IgD-negative memory B cell (primary cell): ENCODE results near the gene PLD2. TPM values are rescaled to one million over a fixed set of nuclear protein-coding genes. Genes with fewer than 3 reads are reported as not detected.
A peak's percentile ranks its signal among the peaks of the same experiment; 100 is the strongest.
"Not testable (repeated sequence)": the region's sequence is repeated elsewhere in the genome, so short reads cannot be mapped to it uniquely, and the experiment has no call there.

Source experiments
- H3K27ac Mint-ChIP-seq, 3 donors: one replicate each; pipeline ENCODE4 v1.8.0; 2020 to 2022; ENCODE audit warnings: mild to moderate bottlenecking in 3 of 3, mixed read lengths in 3 of 3, moderate library complexity in 1 of 3
- H3K27me3 Mint-ChIP-seq: one replicate; pipeline ENCODE4 v1.8.0; 2021; ENCODE audit warnings: mixed read lengths
- H3K36me3 Mint-ChIP-seq: one replicate; pipeline ENCODE4 v1.8.0; 2020; ENCODE audit warnings: mild to moderate bottlenecking, mixed read lengths
- H3K4me1 Mint-ChIP-seq, 3 donors: one replicate each; pipeline ENCODE4 v1.8.0; 2020 to 2022; ENCODE audit warnings: mixed read lengths in 3 of 3, mild to moderate bottlenecking in 1 of 3
- H3K4me3 Mint-ChIP-seq, 4 donors: one replicate each; pipeline ENCODE4 v1.8.0; 2020 to 2022; ENCODE audit warnings: mild to moderate bottlenecking in 4 of 4, mixed read lengths in 4 of 4, moderate library complexity in 3 of 4
- H3K9me3 Mint-ChIP-seq, 3 donors: one replicate each; pipeline ENCODE4 v1.8.0; 2020 to 2021; ENCODE audit warnings: mixed read lengths in 3 of 3, mild to moderate bottlenecking in 1 of 3
- polyA plus RNA-seq: library from polyadenylated mRNA; unstranded; fragments of 300-500 nt; fragmentation: Illumina TruSeq; gene quantifications from one replicate; pipeline ENCODE4 v1.2.3, GENCODE V29; 2021

The PLD2 gene
- polyA plus RNA-seq, 1 donor from 2014 or later = 4.9 TPM

GRCh38 chr17:4850246-4850645, 43.3 kb downstream of the PLD2 start:
- no peaks in the 10 kb centered on the region for H3K27me3 Mint-ChIP-seq
- H3K36me3 Mint-ChIP-seq = peaks cover 5% of the 10 kb centered on the region
- H3K4me1 Mint-ChIP-seq = peaks cover 12 to 27% (median 13%) of the 10 kb centered on the region in 3 donors
- H3K27ac Mint-ChIP-seq = no peak overlapping the region
- no peaks in the 10 kb centered on the region for H3K9me3 Mint-ChIP-seq
- no peak overlapping the region for H3K4me3 Mint-ChIP-seq

GRCh38 chr17:4851084-4851483, 44.1 kb downstream of the PLD2 start:
- no peaks in the 10 kb centered on the region for H3K9me3 Mint-ChIP-seq
- peaks cover 5% of the 10 kb centered on the region for H3K36me3 Mint-ChIP-seq
- no peaks in the 10 kb centered on the region for H3K27me3 Mint-ChIP-seq
- H3K27ac Mint-ChIP-seq = no peak overlapping the region
- peaks cover 9 to 24% (median 10%) of the 10 kb centered on the region in 3 donors for H3K4me1 Mint-ChIP-seq
- no peak overlapping the region for H3K4me3 Mint-ChIP-seq

DNA sequence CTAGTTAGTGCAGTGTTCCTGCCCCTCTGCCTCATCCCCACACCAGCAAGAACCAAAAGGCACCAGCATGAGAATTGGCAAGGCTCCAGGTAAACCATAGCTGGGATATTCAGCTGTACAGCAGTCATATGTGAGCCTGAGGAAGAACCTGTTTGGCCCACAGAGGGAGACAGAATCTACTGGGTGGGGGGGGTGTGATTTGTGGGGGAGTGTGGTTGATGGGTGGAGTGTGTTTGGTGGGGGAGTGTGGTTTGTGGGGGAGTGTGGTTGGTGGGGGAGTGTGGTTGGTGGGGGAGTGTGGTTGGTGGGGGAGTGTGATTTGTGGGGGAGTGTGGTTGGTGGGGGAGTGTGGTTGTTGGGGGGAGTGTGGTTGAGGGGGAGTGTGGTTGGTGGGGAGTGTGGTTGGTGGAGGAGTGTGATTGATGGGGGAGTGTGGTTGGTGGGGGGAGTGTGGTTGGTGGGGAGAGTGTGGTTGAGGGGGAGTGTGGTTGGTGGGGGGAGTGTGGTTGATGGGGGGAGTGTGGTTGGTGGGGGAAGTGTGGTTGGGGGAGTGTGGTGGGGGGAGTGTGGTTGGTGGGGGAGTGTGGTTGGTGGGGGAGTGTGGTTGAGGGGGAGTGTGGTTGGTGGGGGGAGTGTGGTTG, 45.7 kb downstream of the PLD2 start:
- Mint-ChIP-seq H3K4me3 (no peak overlapping the region), H3K4me1 (peaks cover 9 to 19% (median 11%) of the 10 kb centered on the region in 3 donors)

GRCh38 chr17:4853208-4853671, 46.3 kb downstream of the PLD2 start:
- Mint-ChIP-seq H3K4me1 (peaks cover 9 to 19% (median 14%) of the 10 kb centered on the region in 3 donors), H3K27ac (peak overlapping the region in 1 of 3 donors; percentile 7), H3K9me3 (no peaks in the 10 kb centered on the region), H3K27me3 (no peaks in the 10 kb centered on the region), H3K36me3 (peaks cover 5% of the 10 kb centered on the region), H3K4me3 (no peak overlapping the region)

More for the DNA sequence above, 45.7 kb downstream of the PLD2 start:
- Mint-ChIP-seq H3K36me3 (peaks cover 5% of the 10 kb centered on the region), H3K27ac (no peak overlapping the region), H3K9me3 (no peaks in the 10 kb centered on the region), H3K27me3 (no peaks in the 10 kb centered on the region)

DNA sequence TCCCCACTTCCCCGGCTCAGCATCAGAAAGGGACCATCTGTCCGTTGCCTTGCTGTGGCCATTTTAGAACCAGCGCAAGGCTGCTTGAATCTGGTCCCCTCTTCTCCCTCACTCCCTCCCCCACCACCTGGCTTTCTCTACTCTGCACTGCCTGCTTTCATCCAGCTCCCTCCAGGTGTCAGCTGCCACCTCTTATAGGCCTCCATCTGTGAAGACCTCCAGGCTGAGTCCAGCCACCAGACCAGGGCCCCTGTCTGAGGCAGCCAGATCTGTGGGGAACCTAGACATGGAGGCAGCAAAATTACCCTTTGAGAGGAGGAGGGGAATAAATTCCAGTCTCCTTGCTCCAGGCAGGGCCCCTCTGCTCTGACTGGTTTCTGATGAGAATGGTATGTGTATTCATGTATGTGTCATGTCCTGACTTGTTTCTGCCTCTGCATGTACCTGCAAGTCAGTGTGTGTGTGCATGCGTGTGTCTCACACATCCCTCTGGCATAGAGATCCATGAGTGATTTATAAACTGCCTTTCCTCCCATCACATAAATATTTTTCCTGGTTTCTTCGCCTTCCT, 47.2 kb downstream of the PLD2 start:
- Mint-ChIP-seq H3K27ac (peak overlapping the region in 1 of 3 donors; percentile 7), H3K9me3 (no peaks in the 10 kb centered on the region)

DNA sequence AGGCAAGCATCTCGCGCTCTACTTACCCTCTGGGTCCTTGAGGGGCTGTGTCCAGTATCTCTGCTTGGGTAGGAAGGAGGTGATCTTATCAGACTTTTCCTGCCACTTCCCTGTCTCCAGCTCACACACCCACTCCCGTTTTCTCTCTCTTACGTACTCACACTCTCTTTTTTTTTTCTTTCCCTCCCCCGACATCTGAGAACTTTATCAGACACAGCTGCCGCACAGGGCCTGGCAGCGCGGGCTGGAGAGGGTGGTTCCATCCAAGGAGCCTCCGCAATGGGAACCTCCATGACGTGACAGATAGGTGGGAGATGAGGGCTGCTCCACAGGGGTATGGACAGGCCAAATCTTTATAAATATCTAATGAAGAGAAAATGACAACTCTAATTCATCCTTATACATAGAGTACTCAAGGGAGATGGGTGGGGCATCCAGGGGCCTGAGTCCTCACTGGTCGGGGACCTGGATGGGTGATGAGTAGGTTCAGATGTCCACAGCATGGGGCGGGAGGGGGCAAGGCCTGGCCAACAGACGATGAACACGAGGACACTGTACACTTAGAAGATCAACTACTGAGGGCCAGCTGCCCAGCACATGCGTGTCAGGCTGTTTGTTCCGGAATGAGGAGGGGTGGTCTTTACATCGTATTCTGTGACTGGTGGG, 49.5 kb downstream of the PLD2 start:
- Mint-ChIP-seq H3K4me1 (peaks cover 8 to 10% (median 9%) of the 10 kb centered on the region in 3 donors), H3K4me3 (no peak overlapping the region), H3K27me3 (no peaks in the 10 kb centered on the region), H3K36me3 (peaks cover 3% of the 10 kb centered on the region), H3K27ac (no peak overlapping the region), H3K9me3 (no peaks in the 10 kb centered on the region)

More for the DNA sequence above, 47.2 kb downstream of the PLD2 start:
- peaks cover 8 to 20% (median 14%) of the 10 kb centered on the region in 3 donors for H3K4me1 Mint-ChIP-seq
- no peaks in the 10 kb centered on the region for H3K27me3 Mint-ChIP-seq
- peaks cover 5% of the 10 kb centered on the region for H3K36me3 Mint-ChIP-seq
- no peak overlapping the region for H3K4me3 Mint-ChIP-seq

- no peak overlapping the region for H3K27ac Mint-ChIP-seq
- peaks cover 8 to 10% (median 8%) of the 10 kb centered on the region in 3 donors for H3K4me1 Mint-ChIP-seq
- peaks cover 3% of the 10 kb centered on the region for H3K36me3 Mint-ChIP-seq
- H3K9me3 Mint-ChIP-seq = no peaks in the 10 kb centered on the region
- H3K4me3 Mint-ChIP-seq = no peak overlapping the region
- H3K27me3 Mint-ChIP-seq = no peaks in the 10 kb centered on the region
These were observed 50.0 kb downstream of the PLD2 start for GRCh38 chr17:4856937-4857314.

DNA sequence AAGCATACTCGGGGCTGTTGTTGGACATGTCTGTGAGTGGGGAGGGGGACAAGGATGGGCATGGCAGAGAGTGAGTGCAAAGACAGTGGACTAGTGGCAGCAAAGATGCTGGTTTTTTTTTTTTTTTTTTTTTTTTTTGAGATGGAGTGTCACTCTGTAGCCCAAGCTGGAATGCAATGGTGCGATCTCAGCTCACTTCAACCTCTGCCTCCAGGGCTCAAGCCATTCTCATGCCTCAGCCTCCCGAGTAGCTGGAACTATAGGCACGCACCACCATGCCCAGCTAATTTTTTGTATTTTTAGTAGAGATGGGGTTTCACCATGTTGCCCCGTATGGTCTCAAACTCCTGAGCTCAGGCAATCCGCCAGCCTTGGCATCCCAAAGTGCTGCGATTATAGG, 50.4 kb downstream of the PLD2 start:
- not testable (repeated sequence) for H3K4me1 Mint-ChIP-seq, H3K27ac Mint-ChIP-seq, H3K4me3 Mint-ChIP-seq, H3K9me3 Mint-ChIP-seq, H3K36me3 Mint-ChIP-seq, H3K27me3 Mint-ChIP-seq

GRCh38 chr17:4858068-4858881, 51.3 kb downstream of the PLD2 start:
- no peak overlapping the region for H3K4me3 Mint-ChIP-seq
- H3K27ac Mint-ChIP-seq = no peak overlapping the region
- H3K27me3 Mint-ChIP-seq = no peaks in the 10 kb centered on the region
- H3K4me1 Mint-ChIP-seq = peaks cover 5 to 7% (median 5%) of the 10 kb centered on the region in 3 donors
- H3K9me3 Mint-ChIP-seq = no peaks in the 10 kb centered on the region
- peaks cover 3% of the 10 kb centered on the region for H3K36me3 Mint-ChIP-seq

- H3K36me3 Mint-ChIP-seq = peaks cover 3% of the 10 kb centered on the region
These were observed 51.9 kb downstream of the PLD2 start for GRCh38 chr17:4858882-4859260.

GRCh38 chr17:4859816-4860625, 53.1 kb downstream of the PLD2 start:
- Mint-ChIP-seq H3K4me3 (peak overlapping the region in 1 of 4 donors; percentile 57), H3K27me3 (no peaks in the 10 kb centered on the region), H3K27ac (no peak overlapping the region), H3K4me1 (peaks cover 1 to 5% (median 4%) of the 10 kb centered on the region in 3 donors), H3K9me3 (no peaks in the 10 kb centered on the region), H3K36me3 (no peaks in the 10 kb centered on the region)

More at GRCh38 chr17:4858882-4859260, 51.9 kb downstream of the PLD2 start:
- H3K27me3 Mint-ChIP-seq = no peaks in the 10 kb centered on the region
- no peak overlapping the region for H3K27ac Mint-ChIP-seq
- H3K9me3 Mint-ChIP-seq = no peaks in the 10 kb centered on the region
- H3K4me3 Mint-ChIP-seq = no peak overlapping the region
- H3K4me1 Mint-ChIP-seq = peaks cover 5 to 7% (median 5%) of the 10 kb centered on the region in 3 donors

DNA sequence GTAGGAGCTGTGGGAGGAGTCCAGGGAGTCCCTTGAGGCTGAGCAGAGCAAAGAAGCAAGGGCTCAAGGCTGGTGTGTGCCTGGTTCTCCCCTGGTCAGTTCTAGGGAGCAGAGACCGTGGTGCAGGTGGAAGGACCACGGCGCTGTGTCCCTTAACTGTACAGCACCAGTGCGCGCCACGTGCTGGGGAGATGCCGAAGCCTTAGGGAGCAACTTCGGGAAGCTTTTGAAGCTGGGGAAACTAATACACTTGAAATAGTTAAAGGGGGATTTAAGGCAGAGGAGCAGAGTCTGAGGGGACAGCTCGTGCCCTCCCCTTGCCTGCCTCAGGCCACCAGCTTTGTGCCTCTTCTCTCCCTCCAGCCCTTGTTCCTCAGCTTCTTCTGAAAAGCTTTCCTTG, 53.7 kb downstream of the PLD2 start:
- Mint-ChIP-seq H3K9me3 (no peaks in the 10 kb centered on the region), H3K27ac (no peak overlapping the region), H3K4me3 (peak overlapping the region in 1 of 4 donors; percentile 57), H3K27me3 (no peaks in the 10 kb centered on the region), H3K4me1 (peaks cover 1 to 5% (median 4%) of the 10 kb centered on the region in 3 donors), H3K36me3 (no peaks in the 10 kb centered on the region)

DNA sequence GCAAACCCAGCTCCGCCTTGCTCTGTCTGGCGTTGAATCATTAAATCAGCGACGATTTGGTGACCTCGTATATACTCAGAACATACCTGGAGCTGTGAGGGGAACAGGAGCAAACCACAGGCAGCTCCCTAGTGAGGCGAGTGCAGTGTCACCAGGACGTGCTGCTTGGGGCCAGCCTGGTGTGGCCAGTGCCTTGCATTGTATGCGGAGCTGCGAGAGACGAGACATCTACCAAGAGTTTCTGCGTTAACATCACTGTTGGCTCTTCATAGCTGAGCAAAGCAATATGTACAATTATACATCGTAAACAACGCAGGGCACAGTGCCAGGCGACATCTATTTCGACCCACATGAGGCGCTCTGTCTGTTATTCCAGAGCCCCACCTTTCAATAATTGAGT, 54.1 kb downstream of the PLD2 start:
- H3K4me3 Mint-ChIP-seq = no peak overlapping the region
- H3K9me3 Mint-ChIP-seq = no peaks in the 10 kb centered on the region
- H3K4me1 Mint-ChIP-seq = peaks cover 1 to 5% (median 4%) of the 10 kb centered on the region in 3 donors
- no peaks in the 10 kb centered on the region for H3K36me3 Mint-ChIP-seq
- no peak overlapping the region for H3K27ac Mint-ChIP-seq
- H3K27me3 Mint-ChIP-seq = no peaks in the 10 kb centered on the region

- Mint-ChIP-seq H3K9me3 (no peaks in the 10 kb centered on the region), H3K36me3 (no peaks in the 10 kb centered on the region), H3K4me3 (no peak overlapping the region), H3K27me3 (no peaks in the 10 kb centered on the region), H3K4me1 (peaks cover 1 to 4% (median 2%) of the 10 kb centered on the region in 3 donors), H3K27ac (peak overlapping the region in 1 of 3 donors; percentile 14)
These were observed 55.8 kb downstream of the PLD2 start for GRCh38 chr17:4862720-4863119.
